ENCODE results near the gene FCN3.

DNA sequence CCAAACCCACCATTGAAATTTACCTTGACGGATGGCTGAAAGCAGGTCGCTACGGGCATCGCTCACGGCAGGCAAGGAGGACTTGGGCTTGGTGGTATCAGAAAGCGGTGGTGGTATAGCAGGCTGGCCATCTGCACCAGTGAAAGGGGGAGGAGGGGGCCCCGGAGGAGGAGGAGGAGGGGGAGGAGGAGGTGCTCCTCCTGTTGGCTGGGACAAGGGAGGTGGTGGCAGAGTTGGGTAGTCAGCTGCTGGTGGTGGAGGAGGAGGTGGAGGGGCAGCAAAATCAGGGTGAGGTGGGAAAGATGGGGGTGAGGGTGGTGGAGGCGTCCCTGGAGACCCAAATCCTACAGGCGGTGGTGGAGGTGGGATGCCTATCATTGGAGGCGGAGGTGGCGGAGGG is 35.0 kb upstream of the FCN3 start:
- TF ChIP-seq, protein P1, sequence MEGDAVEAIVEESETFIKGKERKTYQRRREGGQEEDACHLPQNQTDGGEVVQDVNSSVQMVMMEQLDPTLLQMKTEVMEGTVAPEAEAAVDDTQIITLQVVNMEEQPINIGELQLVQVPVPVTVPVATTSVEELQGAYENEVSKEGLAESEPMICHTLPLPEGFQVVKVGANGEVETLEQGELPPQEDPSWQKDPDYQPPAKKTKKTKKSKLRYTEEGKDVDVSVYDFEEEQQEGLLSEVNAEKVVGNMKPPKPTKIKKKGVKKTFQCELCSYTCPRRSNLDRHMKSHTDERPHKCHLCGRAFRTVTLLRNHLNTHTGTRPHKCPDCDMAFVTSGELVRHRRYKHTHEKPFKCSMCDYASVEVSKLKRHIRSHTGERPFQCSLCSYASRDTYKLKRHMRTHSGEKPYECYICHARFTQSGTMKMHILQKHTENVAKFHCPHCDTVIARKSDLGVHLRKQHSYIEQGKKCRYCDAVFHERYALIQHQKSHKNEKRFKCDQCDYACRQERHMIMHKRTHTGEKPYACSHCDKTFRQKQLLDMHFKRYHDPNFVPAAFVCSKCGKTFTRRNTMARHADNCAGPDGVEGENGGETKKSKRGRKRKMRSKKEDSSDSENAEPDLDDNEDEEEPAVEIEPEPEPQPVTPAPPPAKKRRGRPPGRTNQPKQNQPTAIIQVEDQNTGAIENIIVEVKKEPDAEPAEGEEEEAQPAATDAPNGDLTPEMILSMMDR (IDR thresholded peaks at IDR 0.05), result no peak
- TF ChIP-seq, protein P2, sequence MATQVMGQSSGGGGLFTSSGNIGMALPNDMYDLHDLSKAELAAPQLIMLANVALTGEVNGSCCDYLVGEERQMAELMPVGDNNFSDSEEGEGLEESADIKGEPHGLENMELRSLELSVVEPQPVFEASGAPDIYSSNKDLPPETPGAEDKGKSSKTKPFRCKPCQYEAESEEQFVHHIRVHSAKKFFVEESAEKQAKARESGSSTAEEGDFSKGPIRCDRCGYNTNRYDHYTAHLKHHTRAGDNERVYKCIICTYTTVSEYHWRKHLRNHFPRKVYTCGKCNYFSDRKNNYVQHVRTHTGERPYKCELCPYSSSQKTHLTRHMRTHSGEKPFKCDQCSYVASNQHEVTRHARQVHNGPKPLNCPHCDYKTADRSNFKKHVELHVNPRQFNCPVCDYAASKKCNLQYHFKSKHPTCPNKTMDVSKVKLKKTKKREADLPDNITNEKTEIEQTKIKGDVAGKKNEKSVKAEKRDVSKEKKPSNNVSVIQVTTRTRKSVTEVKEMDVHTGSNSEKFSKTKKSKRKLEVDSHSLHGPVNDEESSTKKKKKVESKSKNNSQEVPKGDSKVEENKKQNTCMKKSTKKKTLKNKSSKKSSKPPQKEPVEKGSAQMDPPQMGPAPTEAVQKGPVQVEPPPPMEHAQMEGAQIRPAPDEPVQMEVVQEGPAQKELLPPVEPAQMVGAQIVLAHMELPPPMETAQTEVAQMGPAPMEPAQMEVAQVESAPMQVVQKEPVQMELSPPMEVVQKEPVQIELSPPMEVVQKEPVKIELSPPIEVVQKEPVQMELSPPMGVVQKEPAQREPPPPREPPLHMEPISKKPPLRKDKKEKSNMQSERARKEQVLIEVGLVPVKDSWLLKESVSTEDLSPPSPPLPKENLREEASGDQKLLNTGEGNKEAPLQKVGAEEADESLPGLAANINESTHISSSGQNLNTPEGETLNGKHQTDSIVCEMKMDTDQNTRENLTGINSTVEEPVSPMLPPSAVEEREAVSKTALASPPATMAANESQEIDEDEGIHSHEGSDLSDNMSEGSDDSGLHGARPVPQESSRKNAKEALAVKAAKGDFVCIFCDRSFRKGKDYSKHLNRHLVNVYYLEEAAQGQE (IDR thresholded peaks at IDR 0.05), result no peak
- TF ChIP-seq MAFK (IDR thresholded peaks at IDR 0.05; ENCODE audit: partially characterized antibody) (no peak), SREBF2 (IDR thresholded peaks at IDR 0.05) (no peak), JUN (IDR thresholded peaks at IDR 0.05) (no peak), POLR2AphosphoS2 (conservative IDR thresholded peaks at IDR 0.05; ENCODE audit: low read length) (no peak), ATOH8 (CRISPR knock-in tag; IDR thresholded peaks at IDR 0.05; ENCODE audit: low read depth) (no peak), RAD21 (conservative IDR thresholded peaks at IDR 0.05 in 1 of 2, IDR thresholded peaks at IDR 0.05 in 1 of 2) (no peak), CBX2 (IDR thresholded peaks at IDR 0.05; ENCODE audit: borderline replicate concordance, low read depth) (no peak), ESRRA (IDR thresholded peaks at IDR 0.05; ENCODE audit: borderline replicate concordance, low read length) (no peak), POLR2A (IDR thresholded peaks at IDR 0.05; ENCODE audit: low read length) (no peak), FOXS1 (CRISPR knock-in tag; IDR thresholded peaks at IDR 0.05) (no peak)
- TF ChIP-seq, protein P3, sequence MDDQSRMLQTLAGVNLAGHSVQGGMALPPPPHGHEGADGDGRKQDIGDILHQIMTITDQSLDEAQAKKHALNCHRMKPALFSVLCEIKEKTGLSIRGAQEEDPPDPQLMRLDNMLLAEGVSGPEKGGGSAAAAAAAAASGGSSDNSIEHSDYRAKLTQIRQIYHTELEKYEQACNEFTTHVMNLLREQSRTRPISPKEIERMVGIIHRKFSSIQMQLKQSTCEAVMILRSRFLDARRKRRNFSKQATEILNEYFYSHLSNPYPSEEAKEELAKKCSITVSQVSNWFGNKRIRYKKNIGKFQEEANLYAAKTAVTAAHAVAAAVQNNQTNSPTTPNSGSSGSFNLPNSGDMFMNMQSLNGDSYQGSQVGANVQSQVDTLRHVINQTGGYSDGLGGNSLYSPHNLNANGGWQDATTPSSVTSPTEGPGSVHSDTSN (IDR thresholded peaks at IDR 0.05), result no peak
- TF ChIP-seq, protein P4, sequence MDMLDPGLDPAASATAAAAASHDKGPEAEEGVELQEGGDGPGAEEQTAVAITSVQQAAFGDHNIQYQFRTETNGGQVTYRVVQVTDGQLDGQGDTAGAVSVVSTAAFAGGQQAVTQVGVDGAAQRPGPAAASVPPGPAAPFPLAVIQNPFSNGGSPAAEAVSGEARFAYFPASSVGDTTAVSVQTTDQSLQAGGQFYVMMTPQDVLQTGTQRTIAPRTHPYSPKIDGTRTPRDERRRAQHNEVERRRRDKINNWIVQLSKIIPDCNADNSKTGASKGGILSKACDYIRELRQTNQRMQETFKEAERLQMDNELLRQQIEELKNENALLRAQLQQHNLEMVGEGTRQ (IDR thresholded peaks at IDR 0.05), result no peak

All from A549 (cell line).